ENCODE results near the gene SLC7A5. TPM values are rescaled to one million over a fixed set of nuclear protein-coding genes. Genes with fewer than 3 reads are reported as not detected.

SLC7A5 gene
- polyA plus RNA-seq, 1 donor from 2014 or later: 3.9 TPM

GRCh38 chr16:87780385-87780989 lies 88.8 kb downstream of the SLC7A5 start:
- Histone ChIP-seq H3K27ac (ENCODE audit: low read length) (no peak overlapping the region), H3K9ac (ENCODE audit: low read length) (no peak overlapping the region)

More at GRCh38 chr16:87780385-87780989, 88.8 kb downstream of the SLC7A5 start:
- Histone ChIP-seq H3K27me3 (ENCODE audit: insufficient read depth, low read depth, low read length) (no peaks in the 10 kb centered on the region), H3K79me2 (replicated peaks; ENCODE audit: insufficient read depth, low read length) (no peaks in the 10 kb centered on the region), H3K36me3 (ENCODE audit: insufficient read depth, low read length) (no peaks in the 10 kb centered on the region), H3F3A (ENCODE audit: insufficient read depth, low read length, poor library complexity, severe bottlenecking) (no peaks in the 10 kb centered on the region), H4K20me1 (ENCODE audit: insufficient read depth) (no peaks in the 10 kb centered on the region), H2AFZ (ENCODE audit: low read depth, low read length) (no peak overlapping the region), H3K9me3 (ENCODE audit: low read length) (no peaks in the 10 kb centered on the region), H3K9me2 (ENCODE audit: insufficient read depth, low read length) (no peaks in the 10 kb centered on the region), H3K4me2 (ENCODE audit: low read length) (no peak overlapping the region), H3K4me3 (ENCODE audit: low read length) (no peak overlapping the region)
- no peak for TF ChIP-seq POLR2AphosphoS5 (IDR thresholded peaks at IDR 0.05)
- no peak for TF ChIP-seq RAD21 (conservative IDR thresholded peaks at IDR 0.05)
- TF ChIP-seq, protein P1, sequence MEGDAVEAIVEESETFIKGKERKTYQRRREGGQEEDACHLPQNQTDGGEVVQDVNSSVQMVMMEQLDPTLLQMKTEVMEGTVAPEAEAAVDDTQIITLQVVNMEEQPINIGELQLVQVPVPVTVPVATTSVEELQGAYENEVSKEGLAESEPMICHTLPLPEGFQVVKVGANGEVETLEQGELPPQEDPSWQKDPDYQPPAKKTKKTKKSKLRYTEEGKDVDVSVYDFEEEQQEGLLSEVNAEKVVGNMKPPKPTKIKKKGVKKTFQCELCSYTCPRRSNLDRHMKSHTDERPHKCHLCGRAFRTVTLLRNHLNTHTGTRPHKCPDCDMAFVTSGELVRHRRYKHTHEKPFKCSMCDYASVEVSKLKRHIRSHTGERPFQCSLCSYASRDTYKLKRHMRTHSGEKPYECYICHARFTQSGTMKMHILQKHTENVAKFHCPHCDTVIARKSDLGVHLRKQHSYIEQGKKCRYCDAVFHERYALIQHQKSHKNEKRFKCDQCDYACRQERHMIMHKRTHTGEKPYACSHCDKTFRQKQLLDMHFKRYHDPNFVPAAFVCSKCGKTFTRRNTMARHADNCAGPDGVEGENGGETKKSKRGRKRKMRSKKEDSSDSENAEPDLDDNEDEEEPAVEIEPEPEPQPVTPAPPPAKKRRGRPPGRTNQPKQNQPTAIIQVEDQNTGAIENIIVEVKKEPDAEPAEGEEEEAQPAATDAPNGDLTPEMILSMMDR (IDR thresholded peaks at IDR 0.05; ENCODE audit: poor library complexity, severe bottlenecking): no peak

Small RNAs within 50 kb of the gene (small RNA-seq; reads per million reads assigned to genes)
- gene MIR6775: 0 reads per million in 3 experiments

Other genes with a start within 250 kb of the SLC7A5 start
- 27.5 and 30.7 TPM in 2 replicates for gene KLHDC4, start 103.5 kb downstream of the SLC7A5 start, polyA plus RNA-seq
- not detected in 2 replicates for gene CA5A, start 67.0 kb upstream of the SLC7A5 start, polyA plus RNA-seq
- 13.8 and 20.6 TPM in 2 replicates for gene BANP, start 81.9 kb upstream of the SLC7A5 start, polyA plus RNA-seq

All from neural cell (in vitro differentiated cells).